Mammary epithelial cell (primary cell): Measurements from ENCODE around the gene IKBKG.

Experiments
- EZH2 ChIP-seq: IDR thresholded peaks from 2 replicates; pipeline ENCODE4 v1.6.1; 2012; ENCODE audit warnings: low read length, inconsistent platforms, borderline replicate concordance
- TF ChIP-seq, protein P1 (sequence below), 2 donors: IDR thresholded peaks in 1 of 2; conservative IDR thresholded peaks in 1 of 2; 2 replicates each; pipeline ENCODE4 v1.5.1; 2011 to 2012; ENCODE audit warnings: inconsistent platforms in 2 of 2, low read length in 2 of 2, mild to moderate bottlenecking in 2 of 2, control low read depth in 1 of 2, low read depth in 1 of 2; ENCODE audit not compliant: insufficient read depth in 1 of 2; ENCODE audit errors: extremely low read depth in 1 of 2

- TF ChIP-seq, protein P1, sequence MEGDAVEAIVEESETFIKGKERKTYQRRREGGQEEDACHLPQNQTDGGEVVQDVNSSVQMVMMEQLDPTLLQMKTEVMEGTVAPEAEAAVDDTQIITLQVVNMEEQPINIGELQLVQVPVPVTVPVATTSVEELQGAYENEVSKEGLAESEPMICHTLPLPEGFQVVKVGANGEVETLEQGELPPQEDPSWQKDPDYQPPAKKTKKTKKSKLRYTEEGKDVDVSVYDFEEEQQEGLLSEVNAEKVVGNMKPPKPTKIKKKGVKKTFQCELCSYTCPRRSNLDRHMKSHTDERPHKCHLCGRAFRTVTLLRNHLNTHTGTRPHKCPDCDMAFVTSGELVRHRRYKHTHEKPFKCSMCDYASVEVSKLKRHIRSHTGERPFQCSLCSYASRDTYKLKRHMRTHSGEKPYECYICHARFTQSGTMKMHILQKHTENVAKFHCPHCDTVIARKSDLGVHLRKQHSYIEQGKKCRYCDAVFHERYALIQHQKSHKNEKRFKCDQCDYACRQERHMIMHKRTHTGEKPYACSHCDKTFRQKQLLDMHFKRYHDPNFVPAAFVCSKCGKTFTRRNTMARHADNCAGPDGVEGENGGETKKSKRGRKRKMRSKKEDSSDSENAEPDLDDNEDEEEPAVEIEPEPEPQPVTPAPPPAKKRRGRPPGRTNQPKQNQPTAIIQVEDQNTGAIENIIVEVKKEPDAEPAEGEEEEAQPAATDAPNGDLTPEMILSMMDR (conservative IDR thresholded peaks at IDR 0.05 in 1 of 2, IDR thresholded peaks at IDR 0.05 in 1 of 2; ENCODE audit: extremely low read depth in 1 of 2, insufficient read depth in 1 of 2, low read depth in 1 of 2, low read length in 2 of 2): no peak
- TF ChIP-seq EZH2: no peak
Measured at GRCh38 chrX:154548028-154548316, 552 bp downstream of the IKBKG start.
